Astrocyte of the hippocampus (primary cell): Measurements from ENCODE around the gene BTBD7.

Experiments used
- DNase-seq: peaks from one replicate; pipeline ENCODE4 v3.0.0; 2011; ENCODE audit warnings: low read depth, low spot score

The BTBD7 gene

GRCh38 chr14:93302688-93303581 is 29.9 kb downstream of the BTBD7 start:
- no peak for DNase-seq

DNA sequence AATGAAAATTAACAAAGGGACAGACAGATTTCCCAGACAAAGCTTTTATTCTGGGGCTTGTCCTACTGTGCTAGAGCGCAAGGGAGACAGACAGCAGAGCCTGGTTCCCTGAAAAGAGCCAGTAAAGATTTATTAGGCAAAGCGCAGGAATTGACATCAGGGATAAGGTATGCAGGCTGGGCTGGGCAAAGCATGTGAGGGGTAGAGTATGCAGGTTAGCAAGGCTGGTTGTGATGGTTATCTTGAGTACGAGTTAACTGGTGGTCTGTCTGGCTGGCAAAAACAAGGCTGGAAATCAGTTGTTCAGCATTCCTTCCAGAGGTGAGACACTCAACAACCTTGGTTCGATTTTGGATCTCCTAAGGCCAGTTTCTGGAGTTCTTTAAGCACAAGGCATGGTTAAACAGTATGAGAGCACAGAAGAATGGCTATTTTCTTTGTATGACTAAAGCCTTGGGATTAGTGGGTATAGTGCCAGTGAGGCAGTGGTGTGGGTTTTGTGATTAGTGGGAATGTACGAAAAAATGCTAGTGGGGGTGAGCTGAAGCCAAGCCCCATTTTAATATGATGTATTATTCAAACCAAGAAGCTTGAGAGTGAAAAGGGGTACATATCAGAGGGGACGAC is 30.9 kb downstream of the BTBD7 start:
- DNase-seq = peak; percentile 91

- DNase-seq = no peak
These were observed 33.0 kb downstream of the BTBD7 start for GRCh38 chr14:93299866-93300265.

DNA sequence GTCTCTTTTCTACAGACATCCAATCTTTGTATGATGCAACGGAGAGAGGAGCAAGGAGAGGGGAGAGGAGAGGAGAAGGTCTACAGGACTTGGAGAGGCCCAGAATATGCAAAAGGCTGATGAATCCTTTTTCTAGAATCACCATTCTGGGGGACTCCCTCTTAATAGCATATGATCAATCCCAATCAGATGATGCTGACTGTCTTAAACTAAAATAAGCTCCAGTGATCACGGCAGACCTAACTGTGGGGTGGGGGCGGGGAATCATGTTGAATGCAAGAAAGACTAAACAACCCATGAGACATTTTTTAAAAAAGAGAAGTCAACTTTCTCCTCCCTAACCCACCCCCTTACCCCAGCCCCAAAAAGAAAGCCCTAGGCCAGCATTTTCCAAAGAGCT is 33.4 kb downstream of the BTBD7 start:
- DNase-seq = no peak

DNA sequence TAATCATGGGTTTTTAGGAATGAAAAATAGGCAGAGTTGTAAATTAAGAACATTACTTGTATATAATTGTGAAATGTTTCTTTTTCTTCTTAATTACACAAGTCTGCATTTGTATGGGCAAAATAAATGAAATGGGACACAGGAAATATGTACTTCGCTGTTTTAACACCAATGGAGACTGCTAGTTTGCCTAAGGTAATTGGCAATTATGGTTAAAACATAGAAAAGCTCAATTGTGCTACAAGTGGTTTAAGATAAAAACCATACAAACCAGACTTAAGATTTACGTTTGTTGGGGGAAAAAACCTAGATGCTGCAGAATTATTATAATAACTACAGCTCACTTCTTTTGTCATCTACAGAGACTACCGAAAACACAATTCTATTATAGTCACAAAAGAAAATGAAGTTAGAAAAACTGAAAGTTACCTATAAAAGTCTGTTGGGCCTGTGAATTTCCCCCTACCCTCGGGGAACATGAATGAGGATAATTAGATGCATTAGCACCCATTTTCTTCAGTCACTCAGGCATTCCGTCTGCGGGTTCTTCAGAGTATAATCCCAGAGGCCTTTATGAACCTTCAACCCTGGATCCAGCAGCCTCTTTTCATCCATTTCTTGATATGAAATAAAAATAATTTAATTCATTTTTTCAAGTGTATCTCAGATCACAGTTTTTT is 37.2 kb downstream of the BTBD7 start:
- DNase-seq = peak; percentile 40

- peak; percentile 77 for DNase-seq
These were observed 46.5 kb downstream of the BTBD7 start for GRCh38 chr14:93286212-93286890.

DNA sequence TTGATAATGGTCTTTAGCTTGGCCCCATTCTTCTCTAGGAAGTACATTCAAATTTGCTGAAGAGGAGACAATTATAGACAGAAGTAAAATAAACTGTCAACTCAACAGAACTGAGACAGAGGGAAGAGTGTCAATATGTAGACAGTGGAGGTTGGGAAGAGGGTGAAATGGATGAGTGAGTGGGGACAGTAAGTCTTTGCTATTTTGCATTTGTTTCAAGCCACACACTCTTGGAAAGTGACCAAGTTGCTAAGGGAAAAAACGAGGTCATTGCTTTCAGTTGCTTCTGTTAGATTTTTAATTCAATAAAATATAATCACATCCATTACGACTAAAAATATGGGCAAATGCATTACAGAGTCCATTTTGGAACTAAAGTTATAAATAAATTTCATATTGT is 47.8 kb downstream of the BTBD7 start:
- peak; percentile 71 for DNase-seq

- no peak for DNase-seq
These were observed 50.9 kb downstream of the BTBD7 start for GRCh38 chr14:93281937-93282336.

DNA sequence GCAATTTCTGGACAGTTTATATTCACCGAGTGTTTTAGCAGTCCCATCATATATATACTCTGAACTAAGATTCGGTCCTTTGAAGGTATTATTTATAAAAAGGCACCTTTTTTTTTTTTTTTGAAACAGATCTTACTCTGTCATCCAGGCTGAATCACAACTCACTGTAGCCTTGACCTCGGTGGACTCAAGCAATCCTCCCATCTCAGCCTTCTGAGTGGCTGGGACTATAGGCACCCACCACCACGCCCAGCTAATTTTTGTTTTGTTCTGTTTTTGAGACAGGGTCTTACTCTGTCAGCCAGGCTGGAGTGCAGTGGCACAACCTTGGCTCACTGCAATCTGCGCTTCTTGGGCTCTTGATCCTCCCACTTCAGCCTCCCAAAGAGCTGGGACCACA is 52.1 kb downstream of the BTBD7 start:
- DNase-seq = no peak

- DNase-seq = no peak
These were observed 56.7 kb downstream of the BTBD7 start for GRCh38 chr14:93276031-93276716.

DNA sequence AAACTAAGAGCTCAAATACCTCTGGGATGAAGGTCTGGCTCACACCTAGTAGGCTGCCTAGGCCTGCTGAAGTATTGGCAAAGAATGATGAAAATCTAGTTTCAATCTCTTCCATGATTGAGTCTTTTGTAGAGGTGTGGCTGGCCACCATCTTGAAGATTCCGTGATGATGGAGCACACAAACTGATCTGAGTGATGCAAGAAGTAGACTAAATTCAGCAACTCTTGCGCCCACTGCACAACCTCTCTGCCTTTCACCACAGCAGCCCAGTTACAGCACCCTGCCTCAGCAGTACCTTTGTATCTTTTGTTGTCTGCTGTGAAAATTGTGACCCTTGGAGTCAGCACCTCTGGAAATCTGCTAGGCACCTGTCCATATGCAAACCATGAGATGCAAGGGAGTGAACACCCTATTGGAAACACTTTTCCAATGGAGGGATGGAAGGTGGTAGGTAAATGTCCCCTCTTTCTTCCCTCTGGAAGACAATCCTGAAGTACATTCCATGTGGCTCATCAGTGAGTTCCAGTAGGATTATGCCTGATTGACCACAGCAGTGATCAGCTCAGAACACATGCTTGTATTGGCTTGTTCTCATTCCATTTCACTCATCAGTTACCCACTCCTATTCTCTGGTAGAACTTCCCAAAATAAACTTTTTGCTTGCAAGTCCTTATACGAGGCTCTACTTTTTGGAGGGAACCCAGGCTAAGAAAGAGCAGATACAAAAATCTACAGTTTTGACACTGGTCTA is 58.6 kb downstream of the BTBD7 start:
- DNase-seq = no peak

DNA sequence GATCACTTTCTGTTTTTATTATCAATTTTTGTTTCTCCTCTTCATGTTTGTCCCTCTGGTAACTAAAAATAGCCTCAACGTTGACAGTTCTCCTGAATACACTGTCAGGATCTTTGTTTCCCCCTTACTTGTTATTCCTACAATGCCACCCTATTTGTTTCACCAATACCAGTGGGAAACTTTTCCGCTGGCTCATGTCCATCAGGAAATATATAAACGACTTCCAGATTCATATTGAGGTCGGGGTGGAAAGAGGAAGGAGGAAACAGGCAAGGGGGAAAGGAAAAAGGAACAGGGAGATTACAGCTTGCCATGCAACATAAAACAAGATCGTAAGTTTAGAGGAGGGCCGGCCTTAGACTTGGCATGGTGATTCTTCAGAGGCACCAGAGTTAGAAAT is 61.7 kb downstream of the BTBD7 start:
- no peak for DNase-seq

DNA sequence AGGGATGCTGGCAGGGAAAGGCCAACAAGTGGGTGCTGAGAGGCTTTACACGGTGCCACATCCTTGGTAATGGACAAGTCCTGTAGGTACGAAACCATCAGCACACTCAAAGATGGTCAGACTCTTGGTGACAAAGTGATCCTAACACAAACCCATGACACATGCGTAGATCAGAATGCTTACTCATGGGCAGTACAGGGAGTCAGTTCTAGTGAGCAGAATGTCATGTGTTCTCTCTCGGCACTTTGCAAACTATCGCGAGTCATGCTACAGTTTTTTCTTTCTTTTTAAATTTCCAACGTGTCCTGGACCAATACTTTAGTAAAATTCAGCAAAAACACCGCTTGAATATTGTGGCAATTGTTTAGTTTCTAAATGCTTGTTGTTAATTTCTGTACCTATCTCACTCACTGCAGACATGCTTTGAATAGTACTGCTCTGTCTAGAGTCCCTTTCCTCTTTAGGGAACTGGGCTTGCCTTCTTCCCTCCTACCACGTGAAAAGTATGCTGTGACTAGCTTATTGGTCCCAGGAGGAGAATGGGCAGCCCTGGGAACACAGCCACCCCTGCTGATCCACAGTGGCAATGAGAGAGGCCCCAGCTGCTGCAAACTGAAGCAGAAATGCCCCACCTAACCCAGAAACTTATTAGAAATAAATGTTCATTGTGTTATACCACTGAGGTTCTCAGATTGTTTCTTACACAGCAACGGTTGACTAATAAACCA is 63.3 kb downstream of the BTBD7 start:
- peak; percentile 51 for DNase-seq

DNA sequence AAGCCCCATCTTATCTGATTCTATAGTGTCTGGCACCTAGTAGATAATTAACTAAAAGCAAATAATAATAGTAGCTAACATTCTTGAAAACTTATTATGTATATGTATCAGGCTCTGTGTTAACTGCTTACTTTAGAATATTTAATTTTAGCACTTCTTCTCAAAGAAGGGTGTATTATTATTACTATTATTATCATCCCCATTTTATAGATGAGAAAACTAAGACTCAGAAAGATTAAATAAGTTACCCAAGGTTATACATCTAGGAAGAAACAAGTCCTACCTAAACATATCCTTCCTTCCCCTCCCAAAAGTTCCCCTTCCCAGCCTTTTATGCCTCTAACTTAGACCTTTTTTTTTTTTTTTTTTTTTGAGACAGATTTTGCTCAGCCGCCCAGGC is 64.4 kb downstream of the BTBD7 start:
- DNase-seq = no peak

GRCh38 chr14:93267149-93267711 is 65.6 kb downstream of the BTBD7 start:
- DNase-seq = no peak

DNA sequence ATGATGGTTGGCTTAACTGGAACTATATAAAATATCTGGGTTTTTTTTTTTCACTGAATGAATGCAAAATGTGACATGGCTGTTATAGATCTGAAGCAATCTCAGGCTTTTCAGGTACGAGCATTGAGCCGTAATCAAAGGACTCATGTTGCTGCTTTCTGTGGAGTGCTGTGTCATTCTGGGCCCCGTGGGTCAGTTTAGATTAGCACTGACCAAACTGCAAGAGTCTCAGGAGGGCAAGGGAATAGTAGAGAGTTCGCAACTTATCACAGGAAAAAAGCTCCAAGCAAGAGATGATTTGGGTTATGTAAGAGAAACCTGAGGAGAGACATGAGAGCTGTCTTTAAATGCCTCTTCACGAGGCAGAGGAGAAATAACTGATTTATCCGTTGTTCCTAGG is 66.7 kb downstream of the BTBD7 start:
- no peak for DNase-seq

DNA sequence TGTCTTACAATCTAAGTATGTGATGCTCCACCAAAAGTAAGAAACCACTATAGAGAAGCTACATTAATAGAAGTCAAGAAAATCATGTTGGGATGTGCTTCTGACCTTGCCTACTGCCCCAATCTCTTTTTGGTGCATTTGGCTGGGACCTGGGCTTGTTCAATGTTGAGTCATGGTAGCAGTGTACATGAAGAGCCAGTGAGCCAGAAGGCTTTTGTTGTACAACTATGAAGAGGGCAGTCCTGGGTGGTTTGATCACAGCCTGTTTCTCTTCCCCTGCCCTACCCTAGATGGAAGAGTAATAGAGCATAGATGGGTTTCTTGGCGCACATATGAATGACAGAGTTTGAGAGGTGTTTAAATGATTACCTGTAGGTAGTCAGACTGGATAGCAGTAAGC is 69.4 kb downstream of the BTBD7 start:
- DNase-seq = peak; percentile 51

DNA sequence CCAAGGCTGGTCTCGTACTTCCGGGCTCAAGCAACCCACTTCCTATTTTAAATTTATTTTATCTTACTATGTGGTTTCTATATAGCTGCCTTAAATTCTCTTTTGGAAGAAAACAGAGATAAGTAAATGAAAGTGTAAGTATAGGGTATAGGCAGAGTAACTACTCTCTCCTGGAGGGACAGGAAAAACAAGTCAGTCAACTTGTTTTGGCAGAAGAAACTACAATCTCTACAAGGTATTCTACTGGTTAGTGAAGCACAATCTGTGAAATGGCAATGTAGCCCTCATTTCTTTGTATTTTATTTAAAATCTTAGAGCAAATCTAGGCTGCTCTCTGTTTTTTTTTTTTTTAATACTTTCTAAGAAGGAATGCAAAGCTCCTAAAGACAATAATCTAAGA is 70.4 kb downstream of the BTBD7 start:
- no peak for DNase-seq

- no peak for DNase-seq
These were observed 83.6 kb downstream of the BTBD7 start for GRCh38 chr14:93249128-93249831.
